T-helper 22 cell (primary cell): ENCODE data around the gene ALPP.
"Not testable (repeated sequence)": the region's sequence is repeated elsewhere in the genome, so short reads cannot be mapped to it uniquely, and the experiment has no call there.

Experiments
- DNase-seq: peaks from one replicate; pipeline ENCODE4 v3.0.0-alpha.2; 2020; ENCODE audit warnings: low read depth

The ALPP gene

GRCh38 chr2:232363784-232364615 is 14.6 kb upstream of the ALPP start:
- DNase-seq, result no peak

DNA sequence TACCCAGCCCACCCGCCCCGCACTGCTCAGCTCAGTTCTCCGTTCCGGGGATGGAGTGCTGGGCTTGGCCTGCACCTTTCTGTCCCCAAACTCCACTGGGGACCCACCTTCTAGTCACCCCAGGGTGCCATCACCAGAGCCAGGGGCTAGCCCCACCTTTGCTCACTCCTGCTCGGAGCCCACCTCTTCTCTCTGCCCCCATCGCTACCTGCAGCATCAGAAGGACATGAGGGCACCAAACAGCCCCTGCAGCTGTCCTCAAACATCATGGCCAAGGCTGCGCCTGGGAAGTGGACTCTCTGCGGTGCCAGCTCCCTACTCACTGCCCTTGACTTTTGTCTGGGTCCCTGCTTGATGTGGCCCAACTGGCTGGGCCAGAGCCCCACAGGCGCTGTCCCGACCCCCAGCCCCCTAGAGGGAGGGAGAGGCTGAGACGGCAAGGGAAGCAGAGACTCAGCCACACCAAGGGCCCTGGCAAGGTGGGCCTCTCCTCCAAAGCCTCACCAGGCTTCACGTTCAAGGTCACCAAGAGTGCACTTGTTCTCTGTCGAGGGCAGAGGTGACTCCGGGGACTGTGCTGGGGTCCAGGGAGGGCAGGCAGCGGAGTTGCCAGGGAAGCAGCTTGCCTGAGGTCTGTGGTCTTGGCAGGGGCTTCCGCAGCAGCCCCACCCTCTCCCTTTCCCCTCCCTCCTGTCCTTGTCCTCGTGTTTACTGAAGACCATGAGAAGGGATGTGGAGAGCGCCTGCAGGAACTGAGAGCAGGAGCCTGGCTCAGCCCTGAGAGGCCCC is 13.6 kb upstream of the ALPP start:
- DNase-seq, result not testable (repeated sequence)

GRCh38 chr2:232365621-232366321 is 12.8 kb upstream of the ALPP start:
- no peak for DNase-seq

GRCh38 chr2:232366461-232366860 is 12.1 kb upstream of the ALPP start:
- not testable (repeated sequence) for DNase-seq

GRCh38 chr2:232367016-232367415 is 11.5 kb upstream of the ALPP start:
- no peak for DNase-seq

GRCh38 chr2:232367591-232368233 is 10.8 kb upstream of the ALPP start:
- no peak for DNase-seq

GRCh38 chr2:232368311-232368731 is 10.2 kb upstream of the ALPP start:
- no peak for DNase-seq

- DNase-seq, result no peak
Observed at GRCh38 chr2:232369126-232369951, 9.2 kb upstream of the ALPP start.

- DNase-seq, result not testable (repeated sequence)
Observed at GRCh38 chr2:232370007-232370406, 8.5 kb upstream of the ALPP start.

GRCh38 chr2:232372231-232373208 is 6.0 kb upstream of the ALPP start:
- DNase-seq, result no peak

- DNase-seq, result no peak
Observed at GRCh38 chr2:232374356-232374755, 4.2 kb upstream of the ALPP start.

GRCh38 chr2:232375164-232375563 is 3.4 kb upstream of the ALPP start:
- no peak for DNase-seq

DNA sequence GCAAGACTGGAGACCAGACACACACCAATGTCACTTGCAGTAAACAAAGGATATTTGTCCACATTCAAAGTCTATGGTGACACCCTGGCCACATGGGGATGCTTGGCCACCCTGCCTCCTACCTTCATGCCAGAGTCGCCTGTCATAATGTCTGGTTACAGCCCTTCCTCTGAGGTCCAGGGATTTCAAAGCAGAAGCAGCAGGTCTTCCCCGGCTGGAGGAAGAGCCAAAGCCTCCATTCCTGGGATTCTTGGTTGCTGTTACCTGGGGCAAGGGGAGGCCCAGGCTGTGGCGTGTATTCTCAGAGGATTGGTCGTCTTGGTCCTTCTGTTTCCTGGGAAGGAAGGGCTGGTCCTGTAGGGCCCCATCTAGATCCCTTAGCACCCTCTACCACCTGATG is 2.3 kb upstream of the ALPP start:
- no peak for DNase-seq

GRCh38 chr2:232376713-232377112 is 1.8 kb upstream of the ALPP start:
- no peak for DNase-seq

DNA sequence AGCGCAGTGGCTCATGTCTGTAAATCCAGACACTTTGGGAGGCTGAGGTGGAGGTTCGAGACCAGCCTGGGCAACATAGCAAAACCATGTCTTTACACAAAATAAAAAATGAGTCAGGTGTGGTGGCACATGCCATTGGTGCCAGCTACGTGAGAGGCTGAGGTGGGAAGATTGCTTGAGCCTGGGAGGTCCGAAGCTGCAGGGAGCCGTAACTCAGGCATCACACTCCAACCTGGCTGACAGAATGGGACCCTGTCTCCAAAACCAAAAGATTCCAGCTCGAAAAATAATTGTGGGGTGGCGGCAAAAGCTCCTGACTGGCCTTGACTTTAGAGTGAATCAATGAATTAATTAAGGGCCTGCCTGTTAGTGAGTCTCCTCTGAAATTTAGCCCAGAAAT is 1.2 kb upstream of the ALPP start:
- no peak for DNase-seq

DNA sequence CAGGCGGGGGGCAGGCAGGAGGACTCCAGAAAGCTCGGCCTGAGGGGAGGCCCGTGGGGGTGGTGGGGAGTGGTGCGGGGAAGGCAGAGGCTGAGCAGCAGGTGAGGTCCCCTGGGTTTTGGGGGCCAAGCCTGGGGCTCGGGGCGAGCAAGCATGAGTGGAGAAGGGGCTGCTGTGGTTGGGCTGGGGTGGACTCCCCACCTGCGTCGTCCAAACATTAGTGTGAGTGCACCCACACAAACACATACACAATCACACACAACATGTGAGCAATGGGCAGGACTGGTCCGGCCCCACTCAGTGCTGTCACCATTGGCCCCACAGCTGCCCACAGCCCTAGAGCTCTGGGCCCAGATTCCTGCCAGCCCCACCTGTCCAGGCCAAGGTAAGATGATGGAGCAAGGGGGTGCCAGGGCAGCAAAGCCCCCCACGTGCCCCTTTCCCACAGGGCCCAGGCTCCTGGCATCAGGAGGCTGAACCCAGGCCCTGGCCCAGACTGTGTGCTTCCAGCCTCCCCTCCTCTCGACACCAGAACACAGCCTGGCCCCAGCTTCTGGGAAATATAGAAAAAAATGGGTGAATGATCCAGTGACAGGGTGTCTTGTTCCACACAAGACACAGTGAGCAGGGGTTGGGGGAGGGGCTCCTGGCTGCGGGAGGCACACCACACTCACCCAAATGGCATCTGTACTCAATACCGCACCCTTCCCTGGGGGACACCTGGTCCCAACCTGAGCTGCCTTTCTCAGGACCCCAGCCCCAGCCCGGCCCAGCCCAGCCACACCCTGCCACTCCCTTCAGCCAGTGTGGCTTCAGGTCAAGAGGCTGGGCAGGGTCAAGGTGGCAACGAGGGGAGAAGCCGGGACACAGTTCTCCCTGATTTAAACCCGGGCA is 463 bp upstream of the ALPP start:
- no peak for DNase-seq

DNA sequence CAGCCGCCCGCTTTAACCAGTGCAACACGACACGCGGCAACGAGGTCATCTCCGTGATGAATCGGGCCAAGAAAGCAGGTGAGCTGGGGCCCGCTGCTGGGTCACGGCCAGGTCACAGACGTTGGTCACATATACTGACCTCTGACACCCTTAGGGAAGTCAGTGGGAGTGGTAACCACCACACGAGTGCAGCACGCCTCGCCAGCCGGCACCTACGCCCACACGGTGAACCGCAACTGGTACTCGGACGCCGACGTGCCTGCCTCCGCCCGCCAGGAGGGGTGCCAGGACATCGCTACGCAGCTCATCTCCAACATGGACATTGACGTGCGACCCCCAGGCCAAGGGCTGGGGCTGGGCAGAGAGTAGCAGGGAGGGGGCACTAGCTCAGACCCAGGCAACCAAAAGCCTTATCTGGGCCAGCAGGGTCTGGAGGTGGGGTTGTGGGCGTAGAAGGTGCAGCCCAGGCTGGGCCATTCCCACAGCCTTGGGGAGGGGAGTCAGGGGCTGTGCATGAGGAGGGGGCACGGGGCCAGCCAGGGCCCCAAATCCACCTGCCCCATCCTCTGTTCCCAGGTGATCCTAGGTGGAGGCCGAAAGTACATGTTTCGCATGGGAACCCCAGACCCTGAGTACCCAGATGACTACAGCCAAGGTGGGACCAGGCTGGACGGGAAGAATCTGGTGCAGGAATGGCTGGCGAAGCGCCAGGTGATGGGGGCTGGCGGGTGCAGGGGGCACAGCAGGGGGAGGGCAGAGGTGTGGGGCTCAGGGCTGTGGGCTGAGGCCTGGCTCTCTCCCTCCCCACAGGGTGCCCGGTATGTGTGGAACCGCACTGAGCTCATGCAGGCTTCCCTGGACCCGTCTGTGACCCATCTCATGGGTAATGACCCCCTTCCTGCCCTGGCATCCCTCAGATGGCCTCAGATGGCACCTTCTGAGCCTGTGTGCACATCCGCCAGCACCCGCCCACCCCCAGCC is 1.3 kb downstream of the ALPP start:
- not testable (repeated sequence) for DNase-seq
